CD4-positive, CD25-positive, alpha-beta regulatory T cell (primary cell): ENCODE measurements around the gene BABAM2. TPM values are rescaled to one million over a fixed set of nuclear protein-coding genes. Genes with fewer than 3 reads are reported as not detected.

Experiments used
- ATAC-seq, 2 donors: fragments of 150-1000 bp; cut with Tn5 transposase; one replicate each; pipeline ENCODE4 v1.10.0; 2021; ENCODE audit warnings: low read depth in 2 of 2, moderate number of reproducible peaks in 2 of 2, moderate library complexity in 1 of 2
- DNase-seq, 3 donors: peaks; one replicate each; pipeline versions ENCODE4 v3.0.0 to v3.0.0-alpha.2; 2012 to 2022; ENCODE audit warnings: mixed read lengths in 1 of 3
- H3K27ac ChIP-seq: one replicate; pipeline ENCODE4 v1.7.0; 2013; ENCODE audit warnings: mild to moderate bottlenecking, low read length; ENCODE audit not compliant: insufficient read depth, poor library complexity, severe bottlenecking
- H3K27me3 ChIP-seq: one replicate; pipeline ENCODE4 v1.7.0; 2013; ENCODE audit warnings: low read length; ENCODE audit not compliant: control insufficient read depth, insufficient read depth
- H3K36me3 ChIP-seq: one replicate; pipeline ENCODE4 v1.7.0; 2013; ENCODE audit warnings: mild to moderate bottlenecking, low read length, moderate library complexity; ENCODE audit not compliant: control insufficient read depth, insufficient read depth
- H3K4me1 ChIP-seq: 2 replicates; pipeline ENCODE4 v1.7.0; 2013; ENCODE audit warnings: mild to moderate bottlenecking, low read length; ENCODE audit not compliant: insufficient read depth, control insufficient read depth, poor library complexity, severe bottlenecking
- H3K4me3 ChIP-seq: one replicate; pipeline ENCODE4 v1.7.0; 2013; ENCODE audit warnings: low read depth, mild to moderate bottlenecking, low read length, moderate library complexity
- H3K9me3 ChIP-seq, 2 experiments: 1 replicate in 1 of 2; 2 replicates in 1 of 2; pipeline ENCODE4 v1.7.0; 2013; ENCODE audit warnings: low read length in 2 of 2, mild to moderate bottlenecking in 1 of 2, moderate library complexity in 1 of 2; ENCODE audit not compliant: control insufficient read depth in 2 of 2
- H3K27ac Mint-ChIP-seq, 3 donors: one replicate each; pipeline ENCODE4 v1.8.0; 2020 to 2022; ENCODE audit warnings: mild to moderate bottlenecking in 3 of 3, mixed read lengths in 3 of 3, moderate library complexity in 2 of 3
- H3K27me3 Mint-ChIP-seq: one replicate; pipeline ENCODE4 v1.8.0; 2022; ENCODE audit warnings: mild to moderate bottlenecking, mixed read lengths
- H3K36me3 Mint-ChIP-seq: one replicate; pipeline ENCODE4 v1.8.0; 2020; ENCODE audit warnings: mixed read lengths
- H3K4me1 Mint-ChIP-seq, 4 donors: one replicate each; pipeline ENCODE4 v1.8.0; 2020 to 2022; ENCODE audit warnings: mixed read lengths in 4 of 4, mild to moderate bottlenecking in 1 of 4
- H3K4me3 Mint-ChIP-seq, 4 donors: one replicate each; pipeline ENCODE4 v1.8.0; 2020 to 2022; ENCODE audit warnings: mild to moderate bottlenecking in 4 of 4, mixed read lengths in 4 of 4, moderate library complexity in 3 of 4
- H3K9me3 Mint-ChIP-seq, 7 donors: one replicate each; pipeline ENCODE4 v1.8.0; 2020 to 2022; ENCODE audit warnings: mixed read lengths in 7 of 7, mild to moderate bottlenecking in 3 of 7, moderate library complexity in 2 of 7
- polyA plus RNA-seq, 4 donors: library from polyadenylated mRNA; unstranded; fragments of 300-500 nt; fragmentation: Illumina TruSeq; gene quantifications; one replicate each; pipeline ENCODE4 v1.2.3, GENCODE V29; 2021
- total RNA-seq: library from RNA; stranded (reverse); gene quantifications from one replicate; pipeline ENCODE4 v1.2.3, GENCODE V29; 2022

BABAM2 gene
- total and polyA plus RNA-seq, 5 donors from 2014 or later: 42.9 to 70.0 (median 58.5) TPM

GRCh38 chr2:27960237-27960912 is 69.8 kb downstream of the BABAM2 start:
- H3K9me3 ChIP-seq: no peaks in the 10 kb centered on the region
- DNase-seq (peak in 2 of 3 donors; percentile 14 to 76), ATAC-seq (peak; percentile 64 to 69)
- Mint-ChIP-seq H3K4me1 (peaks cover 15 to 74% (median 51%) of the 10 kb centered on the region in 4 donors), H3K9me3 (peaks cover 0 to 4% (median 0%) of the 10 kb centered on the region in 7 donors), H3K4me3 (peak overlapping the region in 1 of 4 donors; percentile 3), H3K36me3 (peaks cover 5% of the 10 kb centered on the region), H3K27me3 (no peaks in the 10 kb centered on the region), H3K27ac (peak overlapping the region in 2 of 3 donors; percentile 25 to 71)
- no peak overlapping the region for H3K4me3 ChIP-seq
- H3K27me3 ChIP-seq: no peaks in the 10 kb centered on the region
- peaks cover 6% of the 10 kb centered on the region for H3K4me1 ChIP-seq
- H3K36me3 ChIP-seq: no peaks in the 10 kb centered on the region
- H3K27ac ChIP-seq: no peak overlapping the region

DNA sequence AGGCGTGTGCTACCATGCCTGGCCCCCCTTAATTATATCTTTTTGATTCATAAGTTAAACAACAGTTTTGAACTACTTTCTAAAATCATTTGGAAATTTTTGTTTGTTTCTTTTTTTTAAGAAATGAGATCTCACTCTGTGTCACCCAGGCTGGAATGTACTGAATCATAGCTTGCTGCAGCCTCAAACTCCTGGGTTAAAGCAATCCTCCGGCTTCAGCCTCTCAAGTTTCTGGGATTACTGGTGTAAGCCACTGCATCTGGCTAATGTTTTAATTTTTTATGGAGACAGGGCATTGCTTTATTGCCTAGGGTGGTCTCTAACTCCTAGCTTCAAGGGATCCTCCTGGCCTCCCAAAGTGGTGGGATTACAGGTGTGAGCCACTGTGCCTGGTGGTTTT is 71.5 kb downstream of the BABAM2 start:
- Mint-ChIP-seq H3K4me1 (peaks cover 28 to 78% (median 51%) of the 10 kb centered on the region in 4 donors), H3K36me3 (peaks cover 9% of the 10 kb centered on the region), H3K4me3 (no peak overlapping the region), H3K9me3 (peaks cover 0 to 4% (median 1%) of the 10 kb centered on the region in 7 donors), H3K27me3 (peaks cover 4% of the 10 kb centered on the region), H3K27ac (peak overlapping the region; percentile 39 to 79 (median 73))
- DNase-seq (no peak), ATAC-seq (no peak)
- Histone ChIP-seq H3K27me3 (no peaks in the 10 kb centered on the region), H3K9me3 (no peaks in the 10 kb centered on the region), H3K4me3 (no peak overlapping the region), H3K36me3 (no peaks in the 10 kb centered on the region), H3K4me1 (peaks cover 10% of the 10 kb centered on the region), H3K27ac (no peak overlapping the region)

- peaks cover 33 to 73% (median 46%) of the 10 kb centered on the region in 4 donors for H3K4me1 Mint-ChIP-seq
- no peaks in the 10 kb centered on the region for H3K36me3 ChIP-seq
- DNase-seq (no peak), ATAC-seq (no peak)
- H3K27me3 ChIP-seq: no peaks in the 10 kb centered on the region
- H3K4me3 ChIP-seq: no peak overlapping the region
- H3K27ac Mint-ChIP-seq: no peak overlapping the region
- H3K4me3 Mint-ChIP-seq: no peak overlapping the region
- peaks cover 10% of the 10 kb centered on the region for H3K4me1 ChIP-seq
- peaks cover 17% of the 10 kb centered on the region for H3K36me3 Mint-ChIP-seq
- peaks cover 0 to 9% of the 10 kb centered on the region in 2 experiments for H3K9me3 ChIP-seq
- H3K27ac ChIP-seq: no peak overlapping the region
- H3K9me3 Mint-ChIP-seq: peaks cover 0 to 9% (median 7%) of the 10 kb centered on the region in 7 donors
- peaks cover 4% of the 10 kb centered on the region for H3K27me3 Mint-ChIP-seq
These were observed 72.9 kb downstream of the BABAM2 start for GRCh38 chr2:27963472-27963871.

DNA sequence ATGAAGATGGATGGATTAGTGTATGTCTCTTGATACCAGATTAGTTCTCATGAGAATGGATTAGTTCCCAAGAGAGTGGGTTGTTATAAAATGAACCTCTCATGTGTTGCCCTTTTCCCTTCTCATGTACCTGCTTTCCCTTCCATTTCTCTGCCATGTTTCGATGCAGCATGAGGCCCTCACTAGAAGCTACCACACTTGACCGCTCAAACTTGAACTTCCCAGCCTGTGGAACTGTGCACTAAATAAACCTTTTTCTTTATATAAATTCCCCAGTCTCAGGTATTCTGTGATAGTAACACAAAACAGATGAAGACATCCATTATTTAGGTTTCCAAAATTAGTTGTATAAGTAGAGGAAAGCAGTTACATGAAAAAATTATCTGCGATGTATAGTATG is 73.5 kb downstream of the BABAM2 start:
- Mint-ChIP-seq H3K4me3 (no peak overlapping the region), H3K9me3 (peaks cover 0 to 13% (median 11%) of the 10 kb centered on the region in 7 donors), H3K36me3 (peaks cover 22% of the 10 kb centered on the region), H3K4me1 (peaks cover 31 to 69% (median 48%) of the 10 kb centered on the region in 4 donors), H3K27me3 (peaks cover 4% of the 10 kb centered on the region), H3K27ac (no peak overlapping the region)
- H3K27me3 ChIP-seq: no peaks in the 10 kb centered on the region
- no peak overlapping the region for H3K27ac ChIP-seq
- H3K9me3 ChIP-seq: peaks cover 4 to 13% of the 10 kb centered on the region in 2 experiments
- no peak overlapping the region for H3K4me3 ChIP-seq
- H3K36me3 ChIP-seq: no peaks in the 10 kb centered on the region
- DNase-seq (no peak), ATAC-seq (no peak)
- H3K4me1 ChIP-seq: peaks cover 10% of the 10 kb centered on the region

- peak overlapping the region; percentile 61 for H3K4me3 ChIP-seq
- H3K9me3 ChIP-seq: peaks cover 5 to 19% of the 10 kb centered on the region in 2 experiments
- no peaks in the 10 kb centered on the region for H3K27me3 ChIP-seq
- H3K4me1 ChIP-seq: peaks cover 10% of the 10 kb centered on the region
- H3K36me3 ChIP-seq: no peaks in the 10 kb centered on the region
- ATAC-seq (peak; percentile 95 to 98), DNase-seq (peak in 2 of 3 donors; percentile 77 to 80)
- H3K36me3 Mint-ChIP-seq: peaks cover 29% of the 10 kb centered on the region
- H3K27ac Mint-ChIP-seq: peak overlapping the region; percentile 0 to 88 (median 73)
- H3K4me3 Mint-ChIP-seq: peak overlapping the region; percentile 44 to 62 (median 55)
- H3K9me3 Mint-ChIP-seq: peaks cover 0 to 18% (median 14%) of the 10 kb centered on the region in 7 donors
- peak overlapping the region; percentile 53 for H3K27ac ChIP-seq
- H3K27me3 Mint-ChIP-seq: peaks cover 4% of the 10 kb centered on the region
- peaks cover 25 to 59% (median 36%) of the 10 kb centered on the region in 4 donors for H3K4me1 Mint-ChIP-seq
These were observed 75.3 kb downstream of the BABAM2 start for GRCh38 chr2:27965841-27966240.

DNA sequence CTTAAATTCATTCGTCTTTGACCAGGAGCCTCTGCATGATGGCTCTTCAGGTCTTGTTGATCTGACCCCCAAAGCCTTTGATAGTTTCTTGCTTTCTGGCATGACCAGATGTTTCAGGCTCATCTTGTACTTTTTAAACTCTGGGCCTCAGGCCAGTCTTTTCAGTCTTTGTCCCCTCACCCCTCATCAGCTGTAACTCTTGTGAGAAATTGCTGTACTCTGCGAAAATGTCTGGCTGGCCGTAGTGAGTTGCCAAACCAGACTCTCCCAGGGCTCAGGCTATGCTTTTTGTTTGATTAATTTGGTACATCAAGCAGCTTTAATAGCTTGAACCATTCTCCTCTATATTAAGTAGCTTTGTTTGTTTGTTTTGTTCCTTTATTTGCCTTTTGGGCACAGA is 75.9 kb downstream of the BABAM2 start:
- Mint-ChIP-seq H3K27ac (peak overlapping the region; percentile 73 to 88 (median 73)), H3K4me3 (peak overlapping the region in 3 of 4 donors; percentile 33 to 82 (median 62)), H3K36me3 (peaks cover 29% of the 10 kb centered on the region), H3K4me1 (peaks cover 22 to 54% (median 34%) of the 10 kb centered on the region in 4 donors), H3K27me3 (peaks cover 4% of the 10 kb centered on the region), H3K9me3 (peaks cover 0 to 18% (median 14%) of the 10 kb centered on the region in 7 donors)
- Histone ChIP-seq H3K27ac (peak overlapping the region; percentile 27), H3K36me3 (no peaks in the 10 kb centered on the region), H3K4me3 (peak overlapping the region; percentile 61), H3K9me3 (peaks cover 5 to 19% of the 10 kb centered on the region in 2 experiments), H3K4me1 (peaks cover 10% of the 10 kb centered on the region), H3K27me3 (no peaks in the 10 kb centered on the region)
- ATAC-seq (no peak), DNase-seq (no peak)

- DNase-seq: no peak
- peak overlapping the region in 1 of 3 donors; percentile 73 for H3K27ac Mint-ChIP-seq
- peak overlapping the region in 2 of 4 donors; percentile 62 to 82 for H3K4me3 Mint-ChIP-seq
- Histone ChIP-seq H3K27ac (no peak overlapping the region), H3K27me3 (no peaks in the 10 kb centered on the region), H3K36me3 (no peaks in the 10 kb centered on the region), H3K9me3 (peaks cover 5 to 19% of the 10 kb centered on the region in 2 experiments), H3K4me3 (no peak overlapping the region), H3K4me1 (peaks cover 10% of the 10 kb centered on the region)
- H3K4me1 Mint-ChIP-seq: peaks cover 22 to 50% (median 35%) of the 10 kb centered on the region in 4 donors
- H3K9me3 Mint-ChIP-seq: peaks cover 0 to 18% (median 14%) of the 10 kb centered on the region in 7 donors
- H3K36me3 Mint-ChIP-seq: peaks cover 29% of the 10 kb centered on the region
- peaks cover 4% of the 10 kb centered on the region for H3K27me3 Mint-ChIP-seq
- ATAC-seq: no peak
These were observed 76.5 kb downstream of the BABAM2 start for GRCh38 chr2:27967076-27967475.
